ENCODE data around the gene PVALEF.

- TF ChIP-seq CTCF (IDR thresholded peaks at IDR 0.05 in 4 of 5, conservative IDR thresholded peaks at IDR 0.05 in 1 of 5) (no peak), POLR2A (IDR thresholded peaks at IDR 0.05) (no peak)
These were observed 699 bp upstream of the PVALEF start for GRCh38 chr17:81164371-81165245.
